Mucosa of stomach (tissue), 1 donor: ENCODE measurements around the gene FBXL15.

ENCODE experiments used
- H3K27me3 ChIP-seq: one replicate; pipeline ENCODE4 v1.7.0; 2013; ENCODE audit warnings: mild to moderate bottlenecking, low read length; ENCODE audit not compliant: control insufficient read depth, insufficient read depth
- H3K36me3 ChIP-seq: one replicate; pipeline ENCODE4 v1.7.0; 2013; ENCODE audit warnings: low read length; ENCODE audit not compliant: control insufficient read depth, insufficient read depth
- H3K4me1 ChIP-seq: one replicate; pipeline ENCODE4 v1.7.0; 2013; ENCODE audit warnings: mild to moderate bottlenecking, low read length; ENCODE audit not compliant: control insufficient read depth, insufficient read depth
- H3K4me3 ChIP-seq: one replicate; pipeline ENCODE4 v1.7.0; 2013; ENCODE audit warnings: low read length
- H3K9ac ChIP-seq: one replicate; pipeline ENCODE4 v1.7.0; 2013; ENCODE audit warnings: mild to moderate bottlenecking, low read length, moderate library complexity
- H3K9me3 ChIP-seq: one replicate; pipeline ENCODE4 v1.7.0; 2013; ENCODE audit warnings: mild to moderate bottlenecking, low read length, moderate library complexity; ENCODE audit not compliant: control insufficient read depth
- donor health status: Pancreatic carcinoma.

FBXL15 gene

DNA sequence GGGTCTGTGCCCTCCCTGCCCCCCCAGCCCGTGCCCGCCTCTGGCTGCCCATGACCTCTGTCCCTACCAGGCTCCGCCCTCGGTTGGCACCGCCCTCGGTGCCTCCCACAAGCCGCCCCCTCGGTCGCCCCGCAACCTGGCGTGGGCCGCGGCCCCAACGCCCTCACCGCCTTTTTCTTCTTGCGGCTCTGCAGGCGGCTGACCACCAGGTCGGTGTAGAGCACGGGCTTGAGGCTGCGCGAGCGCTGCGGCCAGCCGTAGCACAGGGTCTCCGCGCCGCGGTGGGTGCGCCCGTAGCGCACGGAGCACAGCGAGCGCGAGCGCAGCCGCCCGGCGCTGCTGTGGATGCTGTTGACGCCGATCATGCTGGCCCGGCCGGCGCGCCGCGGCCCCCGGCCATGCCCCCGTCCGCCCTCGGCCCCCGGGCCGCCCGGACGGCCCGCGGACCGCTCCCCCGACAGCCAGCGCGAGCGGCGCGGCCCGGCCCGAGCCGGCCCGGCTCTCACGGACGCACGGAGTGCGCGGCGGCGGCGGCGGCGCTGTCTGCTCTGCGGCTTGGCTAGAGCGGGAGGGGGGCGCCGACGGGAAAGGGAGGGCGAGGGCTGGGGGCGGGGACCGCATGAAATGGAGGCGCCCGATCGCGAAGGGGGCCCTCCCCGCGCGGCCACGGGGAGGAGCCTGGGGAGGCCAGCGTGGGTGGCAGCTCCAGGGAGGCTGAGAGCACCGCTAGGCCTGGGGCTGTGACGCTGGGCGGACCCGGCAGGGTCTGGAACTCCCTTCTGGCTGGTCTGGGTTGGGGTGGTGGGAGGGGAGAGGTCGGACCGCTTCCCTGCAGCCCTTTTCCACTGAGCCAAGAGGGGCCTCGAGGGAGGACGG is 11.7 kb upstream of the FBXL15 start:
- Histone ChIP-seq H3K4me3 (no peak overlapping the region), H3K4me1 (peaks cover 16% of the 10 kb centered on the region), H3K36me3 (no peaks in the 10 kb centered on the region), H3K9me3 (no peaks in the 10 kb centered on the region), H3K27me3 (peaks cover 59% of the 10 kb centered on the region), H3K9ac (peak overlapping the region; percentile 28)

DNA sequence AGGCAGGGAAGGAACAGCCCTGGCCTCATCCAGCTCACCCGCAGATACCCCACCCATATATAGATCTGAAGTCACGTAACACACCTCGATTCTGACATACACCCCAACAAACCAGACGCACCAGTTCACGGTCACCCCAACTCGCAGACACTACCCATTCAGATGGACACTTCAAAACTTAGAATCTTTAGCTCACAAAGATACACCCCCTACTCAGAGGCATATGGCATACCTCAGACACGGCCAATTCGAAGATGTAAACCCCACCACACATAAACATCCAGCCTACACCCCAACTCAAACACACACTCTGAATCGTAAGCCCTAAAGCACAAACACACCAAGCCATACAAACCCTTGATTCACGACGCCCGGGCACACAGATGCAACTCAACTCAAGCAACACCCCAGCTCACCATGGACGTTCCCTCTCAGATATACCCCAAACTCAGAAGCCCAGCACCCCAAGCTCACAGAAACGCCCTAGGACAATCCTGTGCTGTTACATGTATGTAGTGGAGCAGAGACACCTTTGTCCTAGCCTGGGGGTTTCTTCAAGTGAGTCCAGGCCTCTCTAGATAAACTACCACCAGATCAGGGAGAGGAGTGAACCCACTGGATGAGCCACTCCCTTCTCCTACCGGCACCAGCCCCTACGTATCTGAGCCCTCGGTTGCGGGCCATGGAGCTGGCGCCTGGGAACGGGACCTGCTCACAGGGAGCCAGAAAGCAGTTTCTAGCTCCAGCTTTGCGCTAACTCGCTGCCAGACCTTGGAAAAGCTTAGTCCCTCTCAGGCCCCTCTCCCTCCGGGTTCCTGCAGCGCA is 10.8 kb upstream of the FBXL15 start:
- Histone ChIP-seq H3K27me3 (peaks cover 59% of the 10 kb centered on the region), H3K9me3 (no peaks in the 10 kb centered on the region), H3K9ac (peak overlapping the region; percentile 28), H3K36me3 (no peaks in the 10 kb centered on the region), H3K4me3 (no peak overlapping the region), H3K4me1 (peaks cover 16% of the 10 kb centered on the region)

- Histone ChIP-seq H3K36me3 (no peaks in the 10 kb centered on the region), H3K4me3 (no peak overlapping the region), H3K9me3 (no peaks in the 10 kb centered on the region), H3K4me1 (peaks cover 16% of the 10 kb centered on the region), H3K9ac (peak overlapping the region; percentile 3), H3K27me3 (peaks cover 63% of the 10 kb centered on the region)
These were observed 10.1 kb upstream of the FBXL15 start for GRCh38 chr10:102410429-102411073.

- H3K9me3 ChIP-seq, result no peaks in the 10 kb centered on the region
- H3K36me3 ChIP-seq, result no peaks in the 10 kb centered on the region
- H3K27me3 ChIP-seq, result peaks cover 65% of the 10 kb centered on the region
- peaks cover 16% of the 10 kb centered on the region for H3K4me1 ChIP-seq
- H3K4me3 ChIP-seq, result no peak overlapping the region
- no peak overlapping the region for H3K9ac ChIP-seq
These were observed 9.0 kb upstream of the FBXL15 start for GRCh38 chr10:102411341-102412255.

GRCh38 chr10:102412293-102412692 is 8.3 kb upstream of the FBXL15 start:
- peaks cover 69% of the 10 kb centered on the region for H3K27me3 ChIP-seq
- no peak overlapping the region for H3K9ac ChIP-seq

GRCh38 chr10:102413053-102413705 is 7.5 kb upstream of the FBXL15 start:
- H3K4me3 ChIP-seq, result no peak overlapping the region
- peaks cover 16% of the 10 kb centered on the region for H3K4me1 ChIP-seq
- no peaks in the 10 kb centered on the region for H3K36me3 ChIP-seq
- H3K9me3 ChIP-seq, result no peaks in the 10 kb centered on the region
- H3K27me3 ChIP-seq, result peaks cover 65% of the 10 kb centered on the region
- no peak overlapping the region for H3K9ac ChIP-seq

More at GRCh38 chr10:102412293-102412692, 8.3 kb upstream of the FBXL15 start:
- Histone ChIP-seq H3K36me3 (no peaks in the 10 kb centered on the region), H3K4me3 (no peak overlapping the region), H3K4me1 (peaks cover 16% of the 10 kb centered on the region), H3K9me3 (no peaks in the 10 kb centered on the region)

- no peak overlapping the region for H3K9ac ChIP-seq
- no peaks in the 10 kb centered on the region for H3K9me3 ChIP-seq
- H3K36me3 ChIP-seq, result no peaks in the 10 kb centered on the region
- H3K4me3 ChIP-seq, result no peak overlapping the region
- peaks cover 13% of the 10 kb centered on the region for H3K4me1 ChIP-seq
- H3K27me3 ChIP-seq, result peaks cover 65% of the 10 kb centered on the region
These were observed 6.7 kb upstream of the FBXL15 start for GRCh38 chr10:102413806-102414561.

DNA sequence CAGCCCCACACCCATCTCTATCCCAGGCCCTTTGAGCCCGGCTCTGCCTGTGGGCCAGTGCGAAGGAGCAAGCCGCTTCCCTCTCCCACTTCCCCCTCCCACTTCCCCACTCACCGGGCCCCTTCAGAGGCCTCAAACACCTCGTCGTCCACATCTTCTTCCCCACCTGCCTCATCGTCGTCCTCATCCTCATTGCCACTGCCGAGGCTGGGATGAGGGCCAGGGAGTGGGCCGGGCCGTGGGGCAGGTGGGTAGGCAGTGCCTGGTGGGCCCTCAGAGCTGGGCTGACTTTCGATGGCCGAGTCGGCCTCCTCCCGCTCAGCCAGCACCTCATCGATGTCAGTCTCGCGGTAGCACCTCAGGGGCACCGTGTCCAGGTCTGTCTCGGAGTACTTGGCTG is 5.9 kb upstream of the FBXL15 start:
- Histone ChIP-seq H3K9me3 (no peaks in the 10 kb centered on the region), H3K4me3 (no peak overlapping the region), H3K9ac (no peak overlapping the region), H3K36me3 (no peaks in the 10 kb centered on the region), H3K4me1 (peaks cover 16% of the 10 kb centered on the region), H3K27me3 (peaks cover 60% of the 10 kb centered on the region)

GRCh38 chr10:102416283-102416682 is 4.4 kb upstream of the FBXL15 start:
- H3K9me3 ChIP-seq, result no peaks in the 10 kb centered on the region
- no peak overlapping the region for H3K9ac ChIP-seq
- no peak overlapping the region for H3K4me3 ChIP-seq
- H3K36me3 ChIP-seq, result no peaks in the 10 kb centered on the region
- H3K4me1 ChIP-seq, result peaks cover 16% of the 10 kb centered on the region
- H3K27me3 ChIP-seq, result peaks cover 45% of the 10 kb centered on the region

GRCh38 chr10:102416695-102417094 is 3.9 kb upstream of the FBXL15 start:
- H3K9me3 ChIP-seq, result no peaks in the 10 kb centered on the region
- H3K36me3 ChIP-seq, result no peaks in the 10 kb centered on the region
- no peak overlapping the region for H3K4me3 ChIP-seq
- peaks cover 16% of the 10 kb centered on the region for H3K4me1 ChIP-seq
- no peak overlapping the region for H3K9ac ChIP-seq
- peaks cover 41% of the 10 kb centered on the region for H3K27me3 ChIP-seq
